Stomach (tissue), 9 donors: ENCODE data around the gene GPR108. TPM values are rescaled to one million over a fixed set of nuclear protein-coding genes. Genes with fewer than 3 reads are reported as not detected.
A peak's percentile ranks its signal among the peaks of the same experiment; 100 is the strongest.

Experiments used
- DNase-seq, 2 donors: peaks; one replicate each; pipeline versions ENCODE4 v3.0.0 to v3.0.0-alpha.2; 2013 to 2019
- H3K27ac ChIP-seq, 5 donors: fragments of 200-600 bp in 4 of 5; sonication (generic) in 4 of 5; one replicate each; pipeline ENCODE4 v1.5.1; 2013 to 2019; ENCODE audit warnings: mild to moderate bottlenecking in 1 of 5, moderate library complexity in 1 of 5
- H3K27me3 ChIP-seq, 3 donors: fragments of 200-600 bp; sonication (generic); one replicate each; pipeline ENCODE4 v1.5.1; 2017 to 2019; ENCODE audit warnings: mixed run types in 1 of 3
- H3K36me3 ChIP-seq, 4 donors: fragments of 200-600 bp; sonication (generic); 1 replicate in 3 of 4; 2 replicates in 1 of 4; pipeline ENCODE4 v1.5.1; 2016 to 2019
- H3K4me1 ChIP-seq, 4 donors: fragments of 200-600 bp; sonication (generic); one replicate each; pipeline ENCODE4 v1.5.1; 2016 to 2019
- H3K4me3 ChIP-seq, 4 donors: fragments of 200-600 bp; sonication (generic) in 3 of 4; one replicate each; pipeline ENCODE4 v1.5.1; 2016 to 2019; ENCODE audit warnings: mild to moderate bottlenecking in 1 of 4
- H3K9me3 ChIP-seq, 4 donors: fragments of 200-600 bp; sonication (generic); one replicate each; pipeline ENCODE4 v1.5.1; 2016 to 2019
- CTCF ChIP-seq, 7 experiments: fragments of 450-650 bp in 4 of 7; fragments of 200-600 bp in 3 of 7; sonication (generic) in 3 of 7; IDR thresholded peaks; one replicate each; pipeline ENCODE4 v1.5.1; 2016 to 2019; ENCODE audit warnings: antibody characterized with exemption in 7 of 7, control low read depth in 2 of 7, mild to moderate bottlenecking in 1 of 7
- EP300 ChIP-seq: sonication (generic); formaldehyde crosslinking; IDR thresholded peaks from one replicate; pipeline ENCODE4 v1.6.1; 2017; ENCODE audit warnings: antibody characterized with exemption
- POLR2A ChIP-seq, 4 donors: fragments of 450-650 bp; IDR thresholded peaks; one replicate each; pipeline ENCODE4 v1.6.1; 2016; ENCODE audit warnings: antibody characterized with exemption in 4 of 4, control low read depth in 2 of 4, mild to moderate bottlenecking in 1 of 4, moderate library complexity in 1 of 4
- POLR2AphosphoS5 ChIP-seq, 3 donors: sonication (generic); formaldehyde crosslinking; IDR thresholded peaks; one replicate each; pipeline ENCODE4 v1.6.1; 2016; ENCODE audit warnings: antibody characterized with exemption in 3 of 3
- WGBS, 5 donors: extraction: QIAGEN DNeasy Blood & Tissue Kit in 3 of 5; methylation state at CpG; one replicate each; pipeline versions ENCODE4 v1.1.5 to v1.1.7; 2013 to 2018; 5-methylcytosine and 5-hydroxymethylcytosine counted together
- intact Hi-C: fragments of 100-400 bp; cut with DNase I; formaldehyde crosslinking; loops from one replicate; pipeline ENCODE4 v1.15.1; 2023; ENCODE audit warnings: low total_unique reads
- polyA plus RNA-seq, 3 donors: library from polyadenylated mRNA; stranded (reverse); fragments of 200-250 nt; gene quantifications; one replicate each; pipeline ENCODE4 v1.2.3, GENCODE V29; 2013
- total RNA-seq, 5 donors: library from RNA; depleted of rRNA; stranded (reverse); fragments of >200 nt; gene quantifications; one replicate each; pipeline versions ENCODE4 v1.1.0 to v1.2.3, GENCODE V29; 2014 to 2016
- donor health status: healthy with polysubstance abuse.
- donor health status: Bipolar disorder and iron deficiency.
- donor health status: healthy.

Gene GPR108
- total and polyA plus RNA-seq, 8 donors, result 28.1 to 132 (median 59.2) TPM

DNA sequence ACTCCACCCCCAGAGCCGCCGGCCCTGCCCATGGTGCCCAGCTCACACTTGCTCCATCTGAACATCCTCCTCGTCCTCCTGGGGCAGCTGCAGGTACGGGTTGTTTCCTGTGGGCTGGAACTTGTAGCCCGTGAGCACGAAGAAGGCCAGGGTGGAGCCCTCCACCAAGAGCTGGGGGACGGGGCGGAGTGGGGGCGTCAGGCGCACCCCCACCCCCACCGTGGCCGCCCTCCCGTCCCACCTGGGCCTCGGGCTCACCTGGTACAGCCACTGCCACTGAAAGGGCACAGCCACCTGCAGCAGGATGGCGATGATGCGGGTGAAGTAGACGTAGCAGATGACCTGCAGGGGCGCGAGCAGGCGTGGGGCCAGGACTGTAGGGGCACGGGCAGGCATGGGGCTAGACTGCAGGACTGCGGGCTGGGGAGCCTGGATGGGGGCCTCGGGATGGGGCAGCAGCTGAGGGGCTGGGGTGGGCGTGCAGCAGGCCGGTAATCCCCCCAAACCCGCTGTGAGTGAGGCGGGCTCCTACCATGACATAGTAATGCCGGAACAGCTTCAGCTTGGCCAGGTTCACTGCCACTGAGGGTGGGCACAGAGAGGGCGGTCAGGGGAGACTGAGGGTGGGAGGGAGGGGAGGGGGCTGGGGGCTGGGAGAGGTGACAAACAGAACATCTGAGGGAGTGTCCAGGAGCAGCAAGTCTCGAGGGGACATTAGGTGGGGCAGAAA, 6.3 kb downstream of the GPR108 start:
- no peak for DNase-seq
- 70 to 90% (median 79%) methylated on average over 17 to 30 of the region's 30 CpGs for WGBS, 5 donors
- H3K27ac ChIP-seq, result peak overlapping the region in 4 of 5 donors; percentile 48 to 77 (median 62)

DNA sequence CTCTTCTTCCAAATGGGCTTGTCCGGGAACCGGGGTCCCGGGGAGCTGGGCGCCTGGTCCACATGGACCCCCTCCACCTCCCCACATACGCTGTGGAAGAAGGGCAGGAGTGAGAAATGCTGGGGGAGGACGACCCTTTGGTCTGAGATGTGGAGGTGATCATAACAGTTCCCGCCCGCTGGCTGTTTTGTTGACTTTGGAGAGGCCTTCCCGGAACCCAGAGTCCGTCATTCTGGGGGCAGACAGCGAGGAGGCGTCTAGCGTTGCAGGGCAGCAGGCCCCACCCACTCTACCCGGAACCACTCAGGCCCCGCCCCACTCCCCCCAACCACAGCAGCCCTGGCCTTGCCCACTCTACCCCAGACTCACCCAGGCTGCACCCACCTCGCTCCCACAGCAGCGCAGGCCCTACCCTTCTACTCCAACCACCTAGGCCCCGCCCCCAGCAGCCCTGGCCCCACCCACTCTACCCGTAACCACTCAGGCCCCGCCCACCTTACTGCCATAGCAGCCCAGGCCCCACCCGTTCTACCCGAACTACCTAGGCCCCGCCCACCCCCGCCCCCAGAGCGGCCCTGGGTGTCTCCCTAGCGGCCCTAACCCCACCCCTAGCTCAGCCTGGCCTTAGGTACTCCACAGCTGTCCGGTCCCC, 7.1 kb downstream of the GPR108 start:
- intact Hi-C loops, result loop anchor here (10.0 kb wide), 1 partner anchor 135 kb away; no protein-coding TSS in a partner anchor
- H3K27me3 ChIP-seq, result no peaks in the 10 kb centered on the region
- peaks cover 10 to 49% (median 37%) of the 10 kb centered on the region in 4 donors for H3K36me3 ChIP-seq
- H3K4me1 ChIP-seq, result peaks cover 13 to 35% (median 18%) of the 10 kb centered on the region in 4 donors
- peak; percentile 92 to 96 for DNase-seq
- WGBS, 5 donors, result 33 to 51% (median 36%) methylated on average over 25 to 27 of the region's 27 CpGs
- peak overlapping the region in 4 of 5 donors; percentile 48 to 77 (median 62) for H3K27ac ChIP-seq
- TF ChIP-seq CTCF (IDR thresholded peaks at IDR 0.05), result no peak
- no peak for TF ChIP-seq POLR2AphosphoS5 (IDR thresholded peaks at IDR 0.05)
- TF ChIP-seq POLR2A (IDR thresholded peaks at IDR 0.05), result no peak
- TF ChIP-seq EP300, result no peak
- peak overlapping the region; percentile 22 to 40 (median 30) for H3K4me3 ChIP-seq
- no peaks in the 10 kb centered on the region for H3K9me3 ChIP-seq

More for the DNA sequence above, 6.3 kb downstream of the GPR108 start:
- no peaks in the 10 kb centered on the region for H3K27me3 ChIP-seq
- no peaks in the 10 kb centered on the region for H3K9me3 ChIP-seq
- H3K4me3 ChIP-seq, result peak overlapping the region in 3 of 4 donors; percentile 22 to 28 (median 27)
- no peak for TF ChIP-seq POLR2AphosphoS5 (IDR thresholded peaks at IDR 0.05)
- no peak for TF ChIP-seq EP300
- no peak for TF ChIP-seq POLR2A (IDR thresholded peaks at IDR 0.05)
- no peak for TF ChIP-seq CTCF (IDR thresholded peaks at IDR 0.05)
- intact Hi-C loops, result loop anchor here (10.0 kb wide), 1 partner anchor 134 kb away; no protein-coding TSS in a partner anchor
- H3K4me1 ChIP-seq, result peaks cover 21 to 43% (median 26%) of the 10 kb centered on the region in 4 donors
- H3K36me3 ChIP-seq, result peaks cover 10 to 50% (median 37%) of the 10 kb centered on the region in 4 donors

GRCh38 chr19:6729573-6730152, 7.7 kb downstream of the GPR108 start:
- Histone ChIP-seq H3K4me3 (peak overlapping the region; percentile 22 to 40 (median 30)), H3K27ac (peak overlapping the region in 4 of 5 donors; percentile 48 to 77 (median 62)), H3K27me3 (no peaks in the 10 kb centered on the region), H3K36me3 (peaks cover 10 to 45% (median 37%) of the 10 kb centered on the region in 4 donors), H3K9me3 (no peaks in the 10 kb centered on the region), H3K4me1 (peaks cover 13 to 40% (median 18%) of the 10 kb centered on the region in 4 donors)
- intact Hi-C loops, result loop anchor here (10.0 kb wide), 1 partner anchor 135 kb away; no protein-coding TSS in a partner anchor
- TF ChIP-seq POLR2AphosphoS5 (IDR thresholded peaks at IDR 0.05) (no peak), POLR2A (IDR thresholded peaks at IDR 0.05) (no peak), CTCF (IDR thresholded peaks at IDR 0.05) (no peak), EP300 (no peak)
- no peak for DNase-seq
- 70 to 85% (median 73%) methylated on average over 23 of the region's 23 CpGs for WGBS, 5 donors

DNA sequence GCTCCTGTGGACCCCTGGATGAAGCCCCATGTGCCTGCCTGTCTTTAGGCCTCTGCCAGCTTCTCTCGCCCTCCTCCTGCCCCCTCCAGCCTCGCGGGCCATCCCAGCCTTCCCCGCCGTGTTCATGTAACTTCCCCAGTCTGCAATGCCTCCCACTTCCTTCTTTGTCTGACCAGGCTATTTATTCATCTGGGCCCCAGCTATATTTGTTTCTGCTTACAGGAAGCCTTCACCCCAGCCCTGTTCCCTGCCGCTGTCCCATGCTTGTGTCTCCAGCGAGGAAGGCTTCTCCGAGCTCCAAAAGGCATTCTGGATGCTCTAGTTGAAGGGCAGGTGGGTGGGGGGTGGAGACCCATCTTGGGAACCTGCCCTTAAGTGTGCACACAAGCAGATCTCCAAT, 9.0 kb downstream of the GPR108 start:
- peak overlapping the region in 2 of 5 donors; percentile 66 to 77 for H3K27ac ChIP-seq
- WGBS, 5 donors, result 16 to 31% (median 25%) methylated on average over 8 of the region's 8 CpGs
- H3K9me3 ChIP-seq, result no peaks in the 10 kb centered on the region
- TF ChIP-seq POLR2AphosphoS5 (IDR thresholded peaks at IDR 0.05) (no peak), POLR2A (IDR thresholded peaks at IDR 0.05) (no peak)
- intact Hi-C loops, result no loop called here
- H3K36me3 ChIP-seq, result peaks cover 10 to 34% (median 26%) of the 10 kb centered on the region in 4 donors
- H3K4me1 ChIP-seq, result peaks cover 11 to 51% (median 17%) of the 10 kb centered on the region in 4 donors
- no peaks in the 10 kb centered on the region for H3K27me3 ChIP-seq
- DNase-seq, result peak in 1 of 2 donors; percentile 58
- H3K4me3 ChIP-seq, result no peak overlapping the region
